Measurements from ENCODE around the gene CHFR.
A peak's percentile ranks its signal among the peaks of the same experiment; 100 is the strongest.
"Not testable (repeated sequence)": the region's sequence is repeated elsewhere in the genome, so short reads cannot be mapped to it uniquely, and the experiment has no call there.

CHFR gene

GRCh38 chr12:132839558-132840235 is 47.7 kb downstream of the CHFR start:
- DNase-seq (ENCODE audit: low read depth, low spot score): no peak

DNA sequence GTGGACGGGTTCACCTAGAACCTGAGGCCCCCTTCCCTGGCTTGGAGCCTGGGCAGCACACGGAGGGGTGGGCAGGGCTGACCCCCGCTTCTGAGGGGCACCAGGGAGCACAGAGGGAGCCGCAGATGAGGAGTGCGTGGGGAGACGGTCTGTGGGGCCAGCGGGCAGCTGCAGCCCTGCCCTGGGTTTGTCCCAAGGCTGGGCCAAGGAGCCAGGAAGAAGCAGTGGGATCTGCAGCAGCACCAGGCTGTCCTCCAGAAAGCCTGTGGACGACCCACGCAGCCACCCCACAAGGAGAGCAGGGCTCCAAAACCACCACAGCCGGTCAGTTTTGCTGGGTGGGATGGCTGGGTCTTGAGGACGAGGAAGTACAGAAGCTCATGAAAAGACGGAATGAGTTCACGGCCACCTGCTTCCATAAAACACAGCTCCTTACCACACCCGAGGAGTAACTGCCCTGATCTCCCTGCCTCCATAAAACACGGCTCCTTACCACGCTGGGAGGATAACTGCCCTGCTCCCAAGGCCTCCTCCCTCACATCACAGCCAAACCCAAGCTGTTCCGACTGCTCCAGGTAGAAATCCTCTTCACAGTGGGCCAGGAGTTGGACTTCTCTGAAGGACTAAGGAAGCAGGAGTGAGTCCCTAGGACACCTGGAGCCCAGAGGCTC is 48.9 kb downstream of the CHFR start:
- no peak for DNase-seq (ENCODE audit: low read depth, low spot score)

DNA sequence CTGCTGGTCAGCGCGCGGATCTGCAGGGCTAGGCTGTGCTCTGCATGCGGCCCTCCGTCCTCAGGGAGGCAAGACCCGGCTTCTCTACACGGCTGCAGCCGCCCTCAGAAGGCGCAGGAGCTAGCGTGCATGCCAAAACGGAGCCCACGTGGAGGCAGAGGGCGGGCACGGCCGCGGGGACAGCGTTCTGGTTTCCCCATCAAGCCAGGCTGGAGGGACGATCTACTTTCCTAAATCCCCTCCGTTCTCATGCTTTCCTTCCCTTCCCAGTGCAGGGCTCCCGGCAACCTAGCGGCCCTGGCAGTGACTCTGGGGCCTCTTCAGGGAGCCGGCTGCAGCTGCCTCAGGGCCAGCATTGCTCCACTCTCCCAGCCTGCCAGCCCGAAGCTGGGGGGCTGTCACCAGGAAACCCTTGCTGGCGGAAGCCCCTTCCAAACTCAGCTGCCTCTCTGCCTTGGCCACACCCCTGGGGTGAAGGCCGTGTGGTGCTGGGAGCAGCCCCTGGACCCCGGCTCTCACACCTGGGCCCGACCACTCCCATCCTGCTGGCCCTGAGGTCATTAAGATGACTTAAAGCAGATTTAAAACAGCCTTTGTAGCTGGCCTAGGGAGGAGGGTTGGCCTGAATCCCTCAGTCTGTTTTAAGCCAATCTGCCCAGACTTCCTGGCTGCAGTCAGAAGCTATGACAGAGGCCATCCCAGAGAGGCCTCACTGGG is 49.6 kb downstream of the CHFR start:
- no peak for DNase-seq (ENCODE audit: low read depth, low spot score)

- no peak for DNase-seq (ENCODE audit: low read depth, low spot score)
Observed at GRCh38 chr12:132836795-132837331, 50.5 kb downstream of the CHFR start.

GRCh38 chr12:132836230-132836629 is 51.2 kb downstream of the CHFR start:
- not testable (repeated sequence) for DNase-seq (ENCODE audit: low read depth, low spot score)

GRCh38 chr12:132835076-132836025 is 52.1 kb downstream of the CHFR start:
- no peak for DNase-seq (ENCODE audit: low read depth, low spot score)

DNA sequence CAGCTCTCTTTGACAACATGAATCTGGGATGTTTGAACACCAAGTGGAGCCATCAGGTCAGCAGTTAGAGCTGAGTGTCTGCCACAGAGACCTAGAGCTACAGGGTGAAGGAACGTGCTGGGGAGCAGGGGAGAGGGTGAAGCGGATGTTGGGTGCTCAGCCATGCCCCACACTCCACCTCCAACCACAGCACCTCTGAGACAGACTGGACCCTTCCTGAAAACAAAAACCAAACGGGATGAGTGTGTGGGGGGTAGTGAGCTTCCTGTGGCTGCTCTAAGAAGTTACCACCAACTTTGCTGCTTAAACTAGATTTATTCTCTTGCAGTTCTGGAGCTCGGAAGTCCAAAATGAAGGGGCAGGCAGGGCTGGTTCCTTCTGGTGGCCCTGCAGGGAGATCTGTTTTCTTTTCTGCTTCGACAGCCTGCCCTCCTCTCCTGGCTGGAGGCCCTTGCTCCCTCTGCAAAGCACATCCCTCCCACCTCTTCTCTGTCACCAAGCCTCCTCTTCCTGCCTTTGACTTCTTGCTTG is 53.2 kb downstream of the CHFR start:
- DNase-seq (ENCODE audit: low read depth, low spot score): no peak

- DNase-seq (ENCODE audit: low read depth, low spot score): no peak
Observed at GRCh38 chr12:132833341-132833740, 54.1 kb downstream of the CHFR start.

DNA sequence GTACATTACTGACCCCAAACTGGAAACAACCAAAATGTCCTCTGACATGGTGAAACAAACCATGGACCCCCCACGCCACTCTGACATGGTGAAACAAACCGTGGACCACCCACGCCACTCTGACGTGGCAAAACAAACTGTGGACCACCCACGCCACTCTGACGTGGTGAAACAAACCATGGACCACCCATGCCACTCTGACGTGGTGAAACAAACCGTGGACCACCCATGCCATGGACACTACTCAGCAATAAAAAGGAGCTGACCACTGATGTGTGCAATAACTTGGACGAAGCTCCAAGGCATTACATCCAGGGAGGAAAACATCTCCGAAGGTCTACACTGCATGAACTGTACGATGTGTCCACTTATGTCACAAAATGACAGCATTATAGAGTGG is 55.6 kb downstream of the CHFR start:
- DNase-seq (ENCODE audit: low read depth, low spot score): no peak

GRCh38 chr12:132828706-132829534 is 58.5 kb downstream of the CHFR start, which contains the start of gene GOLGA3:
TSS of gene GOLGA3 (minus strand) at chr12:132828869. CDS start at chr12:132822128, 6,741 bp downstream.
- peak; percentile 98 for DNase-seq (ENCODE audit: low read depth, low spot score)

- DNase-seq (ENCODE audit: low read depth, low spot score): peak; percentile 68
Observed at GRCh38 chr12:132827763-132828703, 59.4 kb downstream of the CHFR start.

- DNase-seq (ENCODE audit: low read depth, low spot score): no peak
Observed at GRCh38 chr12:132825861-132826260, 61.5 kb downstream of the CHFR start.

GRCh38 chr12:132825089-132825488 is 62.3 kb downstream of the CHFR start:
- no peak for DNase-seq (ENCODE audit: low read depth, low spot score)

- DNase-seq (ENCODE audit: low read depth, low spot score): no peak
Observed at GRCh38 chr12:132824053-132824452, 63.4 kb downstream of the CHFR start.

DNA sequence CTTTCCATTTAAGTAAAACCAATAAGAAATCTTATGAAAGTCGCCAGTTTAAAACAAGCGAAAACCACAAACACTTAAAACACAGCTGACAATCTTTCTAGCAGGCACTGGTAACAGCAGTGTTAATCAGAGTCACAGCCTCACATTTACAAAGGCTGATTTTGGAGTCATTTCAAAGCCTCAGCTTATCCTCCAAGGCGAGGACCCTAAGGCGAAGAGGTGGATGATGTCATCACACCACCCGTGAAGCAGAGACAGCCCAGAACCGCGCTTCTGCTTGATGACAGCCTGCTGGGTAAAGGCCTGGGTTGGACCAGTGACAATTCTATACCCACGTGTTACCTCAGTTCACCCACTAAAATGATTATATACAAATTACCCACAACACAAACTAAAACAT is 68.8 kb downstream of the CHFR start:
- DNase-seq (ENCODE audit: low read depth, low spot score): no peak

DNA sequence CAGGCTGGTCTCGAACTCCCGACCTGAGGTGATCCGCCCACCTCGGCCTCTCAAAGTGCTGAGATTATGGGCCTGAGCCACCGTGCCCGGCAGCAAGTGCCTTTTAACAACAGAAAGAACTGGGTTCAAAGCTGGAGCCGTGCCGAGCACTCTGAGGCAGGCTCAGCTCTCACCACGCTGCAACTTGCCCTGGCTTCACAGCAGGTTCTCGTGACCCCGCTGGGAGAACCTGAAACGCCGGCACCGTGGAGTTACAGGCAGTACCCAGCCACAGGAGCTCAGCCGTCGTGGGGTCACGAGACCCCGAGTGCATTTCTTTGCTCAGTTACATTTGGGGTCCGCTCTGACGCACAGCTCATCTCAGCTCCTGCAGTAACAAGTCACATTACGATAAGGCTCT is 73.2 kb downstream of the CHFR start:
- DNase-seq (ENCODE audit: low read depth, low spot score): no peak

DNA sequence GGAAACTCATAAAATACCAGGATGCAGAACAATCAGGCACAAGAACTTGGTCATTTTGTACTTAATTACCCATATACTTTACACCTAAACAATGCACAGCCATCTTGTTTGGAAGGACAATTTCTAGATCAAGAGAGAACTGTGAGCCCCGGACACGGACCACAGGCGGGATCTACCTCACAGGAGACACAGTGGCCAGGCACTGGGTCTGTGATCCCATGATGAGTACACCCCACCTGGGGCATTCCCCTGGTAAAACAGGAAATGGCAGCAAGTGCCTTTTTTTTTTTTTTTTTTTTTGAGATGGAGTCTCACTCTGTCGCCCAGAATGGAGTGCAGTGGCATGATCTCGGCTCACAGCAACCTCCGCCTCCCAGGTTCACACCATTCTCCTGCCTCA is 74.0 kb downstream of the CHFR start:
- no peak for DNase-seq (ENCODE audit: low read depth, low spot score)

DNA sequence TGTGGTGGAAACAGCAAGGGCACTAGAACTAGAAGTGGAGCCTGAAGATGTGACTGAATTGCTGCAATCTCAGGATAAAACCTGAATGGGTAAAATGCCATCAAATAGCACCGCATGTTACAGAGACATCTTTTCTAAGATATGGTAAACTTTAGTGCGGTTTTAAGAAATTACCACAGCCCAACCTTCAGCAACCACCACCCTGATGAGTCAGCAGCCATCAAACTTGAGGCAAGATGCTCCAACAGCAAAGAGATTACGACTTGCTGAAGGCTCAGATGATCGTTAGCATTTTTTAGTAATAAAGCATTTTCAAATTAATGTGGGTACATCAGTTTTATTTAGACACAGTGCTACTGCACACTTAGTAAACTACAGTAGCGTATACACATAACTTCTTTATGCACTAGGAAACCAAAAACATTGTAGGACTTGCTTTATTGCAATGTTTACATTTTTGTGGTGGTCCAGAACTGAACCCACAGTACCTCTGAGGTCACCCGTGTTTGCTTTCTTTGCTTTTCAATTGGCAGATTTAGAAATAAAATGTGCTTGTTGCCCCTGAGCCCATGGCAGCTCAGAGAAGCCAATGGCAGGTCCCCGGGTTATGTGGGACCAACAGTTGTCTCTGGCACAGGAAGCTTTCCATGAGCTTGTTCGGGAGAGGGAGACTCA is 74.6 kb downstream of the CHFR start:
- DNase-seq (ENCODE audit: low read depth, low spot score): peak; percentile 80
